ENCODE results near the gene TDRD9. TPM values are rescaled to one million over a fixed set of nuclear protein-coding genes. Genes with fewer than 3 reads are reported as not detected.
A peak's percentile ranks its signal among the peaks of the same experiment; 100 is the strongest.

Gene TDRD9
- total and polyA plus RNA-seq, 8 donors: 0.63 to 9.1 (median 2.2) TPM

DNA sequence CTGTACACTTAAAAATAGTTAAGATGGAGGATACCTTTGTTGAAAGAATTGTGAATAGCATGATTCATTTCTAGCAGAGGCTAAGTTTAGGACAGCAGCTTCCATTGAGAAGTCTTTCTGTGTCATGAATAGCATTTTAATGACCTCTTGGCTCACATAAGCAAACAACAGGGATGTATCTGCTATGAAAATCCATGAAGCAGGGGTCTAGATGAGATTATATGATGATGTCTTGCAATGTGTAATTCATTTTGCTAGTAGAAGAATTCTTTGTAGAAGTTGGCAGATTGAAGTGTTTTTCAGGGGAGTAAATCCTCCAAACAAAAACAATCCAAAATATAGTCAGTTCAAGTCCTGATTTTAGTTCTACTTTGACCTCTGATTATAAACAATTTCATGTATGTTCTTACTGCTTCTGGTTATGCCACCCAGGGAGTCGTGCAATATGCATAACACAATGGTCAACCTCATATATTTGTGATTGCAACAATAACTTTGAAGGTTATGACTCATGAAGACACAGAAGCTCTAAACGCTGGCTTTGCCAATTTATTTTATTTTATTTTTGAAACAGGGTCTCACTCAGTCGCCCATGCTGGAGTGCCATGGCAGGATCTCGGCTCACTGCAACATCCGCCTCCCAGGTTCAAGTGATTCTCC lies 21.0 kb downstream of the TDRD9 start:
- TF ChIP-seq, protein P1, sequence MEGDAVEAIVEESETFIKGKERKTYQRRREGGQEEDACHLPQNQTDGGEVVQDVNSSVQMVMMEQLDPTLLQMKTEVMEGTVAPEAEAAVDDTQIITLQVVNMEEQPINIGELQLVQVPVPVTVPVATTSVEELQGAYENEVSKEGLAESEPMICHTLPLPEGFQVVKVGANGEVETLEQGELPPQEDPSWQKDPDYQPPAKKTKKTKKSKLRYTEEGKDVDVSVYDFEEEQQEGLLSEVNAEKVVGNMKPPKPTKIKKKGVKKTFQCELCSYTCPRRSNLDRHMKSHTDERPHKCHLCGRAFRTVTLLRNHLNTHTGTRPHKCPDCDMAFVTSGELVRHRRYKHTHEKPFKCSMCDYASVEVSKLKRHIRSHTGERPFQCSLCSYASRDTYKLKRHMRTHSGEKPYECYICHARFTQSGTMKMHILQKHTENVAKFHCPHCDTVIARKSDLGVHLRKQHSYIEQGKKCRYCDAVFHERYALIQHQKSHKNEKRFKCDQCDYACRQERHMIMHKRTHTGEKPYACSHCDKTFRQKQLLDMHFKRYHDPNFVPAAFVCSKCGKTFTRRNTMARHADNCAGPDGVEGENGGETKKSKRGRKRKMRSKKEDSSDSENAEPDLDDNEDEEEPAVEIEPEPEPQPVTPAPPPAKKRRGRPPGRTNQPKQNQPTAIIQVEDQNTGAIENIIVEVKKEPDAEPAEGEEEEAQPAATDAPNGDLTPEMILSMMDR (IDR thresholded peaks at IDR 0.05): no peak
- intact Hi-C loops (cut with DNase I): no loop called here
- ATAC-seq: no peak
- Histone ChIP-seq H3K36me3 (no peaks in the 10 kb centered on the region), H3K9me3 (no peaks in the 10 kb centered on the region), H3K27me3 (peaks cover 0 to 11% of the 10 kb centered on the region in 2 donors), H3K4me1 (peaks cover 0 to 12% of the 10 kb centered on the region in 2 donors), H3K4me3 (no peak overlapping the region), H3K27ac (peak overlapping the region in 1 of 2 donors; percentile 59)
- DNase-seq: peak in 2 of 4 donors; percentile 19 to 52

DNA sequence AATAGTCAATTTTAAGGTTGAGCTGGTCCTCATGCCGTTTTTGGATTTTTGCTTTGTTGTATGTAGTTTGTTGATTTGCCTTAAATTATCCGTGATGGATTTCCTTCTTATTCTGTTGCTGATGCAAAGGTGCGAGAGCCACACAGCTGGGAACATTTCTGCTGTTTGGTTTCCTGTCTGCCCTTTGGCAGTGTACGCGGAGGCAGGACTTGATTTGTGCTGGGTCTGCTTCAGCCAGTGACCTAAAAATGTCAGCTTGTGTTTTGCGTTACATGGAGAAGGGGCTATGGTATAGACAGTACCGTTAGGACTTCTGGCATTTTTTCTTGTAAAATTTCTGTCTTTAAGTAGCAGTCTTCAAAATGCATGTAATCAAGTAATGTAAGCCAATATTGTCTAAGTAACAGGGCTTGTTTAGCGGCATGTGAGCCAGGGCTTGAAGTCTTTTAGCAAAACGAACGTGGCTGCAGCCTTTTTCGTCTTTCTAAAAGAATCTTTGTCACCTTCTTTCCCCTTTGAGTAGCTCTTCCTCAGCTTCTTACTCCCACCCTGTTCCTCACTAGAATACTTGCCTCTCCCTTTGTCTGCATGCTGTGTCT lies 32.3 kb downstream of the TDRD9 start:
- H3K4me1 ChIP-seq: no peaks in the 10 kb centered on the region
- intact Hi-C loops (cut with DNase I): no loop called here
- H3K27me3 ChIP-seq: no peaks in the 10 kb centered on the region
- TF ChIP-seq, protein P1 (IDR thresholded peaks at IDR 0.05): no peak
- DNase-seq (peak in 1 of 4 donors; percentile 7), ATAC-seq (no peak)
- H3K9me3 ChIP-seq: no peaks in the 10 kb centered on the region
- H3K27ac ChIP-seq: no peak overlapping the region
- H3K36me3 ChIP-seq: no peaks in the 10 kb centered on the region
- H3K4me3 ChIP-seq: no peak overlapping the region

DNA sequence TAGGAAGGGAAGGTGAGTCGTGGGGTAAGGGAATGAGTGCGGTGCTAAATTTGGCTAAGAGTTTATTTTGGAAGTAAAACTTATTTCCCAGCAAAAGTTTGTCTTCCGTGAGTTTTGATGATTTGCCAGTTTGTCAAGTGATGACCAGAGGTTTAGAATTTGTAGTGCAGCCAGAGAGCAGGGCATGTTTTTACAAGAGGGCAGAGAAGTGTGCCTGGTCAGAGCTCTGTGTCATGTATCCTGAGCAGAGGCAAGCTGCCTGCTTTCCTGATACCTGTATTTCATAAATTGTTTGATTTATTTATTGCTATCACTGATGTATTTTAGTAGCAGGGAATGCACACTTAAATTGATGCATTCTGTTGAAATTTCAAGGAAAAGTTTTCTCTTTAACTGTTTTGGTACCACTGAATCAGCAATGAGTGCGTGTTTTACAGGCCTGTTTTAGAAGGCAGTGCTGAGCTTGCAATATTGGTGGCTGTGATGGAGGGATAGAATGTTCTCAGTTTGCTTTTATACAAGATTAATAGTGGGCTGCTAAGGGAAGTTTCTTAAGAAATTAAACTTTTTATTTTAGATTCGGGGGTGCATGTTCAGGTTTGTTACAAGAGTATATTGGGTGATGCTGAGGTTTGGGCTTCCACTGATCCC lies 33.8 kb downstream of the TDRD9 start:
- Histone ChIP-seq H3K9me3 (no peaks in the 10 kb centered on the region), H3K27ac (no peak overlapping the region), H3K4me1 (no peaks in the 10 kb centered on the region), H3K36me3 (no peaks in the 10 kb centered on the region), H3K27me3 (no peaks in the 10 kb centered on the region), H3K4me3 (no peak overlapping the region)
- peak; percentile 58 for ATAC-seq
- intact Hi-C loops (cut with DNase I): no loop called here
- DNase-seq: no peak
- TF ChIP-seq, protein P1 (IDR thresholded peaks at IDR 0.05): no peak

DNA sequence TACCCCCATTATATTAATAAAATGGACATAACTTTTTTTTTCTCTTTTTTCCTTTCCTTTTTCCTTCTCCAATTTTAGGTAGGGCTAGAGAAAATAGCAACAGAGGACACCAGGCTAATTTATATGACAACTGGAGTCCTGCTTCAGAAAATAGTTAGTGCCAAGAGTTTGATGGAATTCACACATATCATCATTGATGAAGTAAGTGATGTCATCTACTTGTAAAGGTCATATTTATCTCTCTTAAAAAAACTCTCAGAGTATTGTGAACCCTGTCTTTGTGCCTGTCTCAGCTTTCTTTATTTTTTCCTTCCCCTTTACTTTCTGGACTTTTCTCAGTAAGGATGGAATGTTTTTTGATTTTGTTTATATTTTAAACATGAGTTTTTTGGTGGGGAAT lies 38.4 kb downstream of the TDRD9 start:
- Histone ChIP-seq H3K9me3 (no peaks in the 10 kb centered on the region), H3K27me3 (no peaks in the 10 kb centered on the region), H3K4me1 (no peaks in the 10 kb centered on the region), H3K27ac (no peak overlapping the region), H3K4me3 (no peak overlapping the region), H3K36me3 (no peaks in the 10 kb centered on the region)
- no peak for DNase-seq
- TF ChIP-seq, protein P1 (IDR thresholded peaks at IDR 0.05): no peak
- intact Hi-C loops (cut with DNase I): no loop called here
- ATAC-seq: no peak

DNA sequence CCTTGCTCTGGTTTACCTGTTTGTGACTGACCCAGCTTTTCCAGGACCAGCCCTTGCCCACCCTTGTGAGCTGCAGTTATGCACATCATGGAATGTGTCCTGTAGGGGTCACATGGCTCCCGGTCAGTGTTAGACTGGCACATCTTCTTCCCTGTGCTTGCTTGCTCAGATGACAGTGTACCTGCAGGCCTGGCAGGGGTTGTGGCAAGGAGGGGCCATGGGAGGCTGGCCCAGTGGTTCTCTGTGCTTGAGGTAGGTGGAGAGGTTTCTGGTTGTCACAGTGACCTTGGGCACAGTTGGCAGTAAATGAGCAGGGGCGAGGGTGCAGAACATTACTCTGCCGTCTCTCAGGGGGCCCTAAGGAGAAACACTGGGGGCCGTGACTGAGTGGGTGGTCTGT lies 41.7 kb downstream of the TDRD9 start:
- Histone ChIP-seq H3K4me1 (peaks cover 0 to 3% of the 10 kb centered on the region in 2 donors), H3K9me3 (no peaks in the 10 kb centered on the region), H3K27ac (no peak overlapping the region), H3K27me3 (no peaks in the 10 kb centered on the region), H3K4me3 (no peak overlapping the region), H3K36me3 (no peaks in the 10 kb centered on the region)
- ATAC-seq: no peak
- intact Hi-C loops (cut with DNase I): no loop called here
- no peak for DNase-seq
- TF ChIP-seq, protein P1 (IDR thresholded peaks at IDR 0.05): no peak
